Measurements from ENCODE around the gene RELT. TPM values are rescaled to one million over a fixed set of nuclear protein-coding genes. Genes with fewer than 3 reads are reported as not detected.

The RELT gene
- total and polyA plus RNA-seq, 2 donors (not counting 1 experiment from before 2014, with no cell fraction given), result 71.6 to 92.4 TPM

GRCh38 chr11:73413256-73413655 is 37.1 kb downstream of the RELT start:
- no CpG with 5 or more reads among the region's 2 CpGs for WGBS (ENCODE audit: insufficient coverage)
- ChIA-PET CTCF (interaction anchor here (1.3 kb wide), 1 partner anchor 62 kb away, joined by 3 read pairs; no protein-coding TSS in a partner anchor), POLR2A (interaction anchor here (0.6 kb wide), 1 partner anchor 19 kb away, joined by 3 read pairs; no protein-coding TSS in a partner anchor)
- H4K20me1 ChIP-seq (ENCODE audit: control insufficient read depth, insufficient read depth, low read length, poor library complexity, severe bottlenecking), result no peaks in the 10 kb centered on the region
- no peaks in the 10 kb centered on the region for H3K27me3 ChIP-seq (replicated peaks in 1 of 4; ENCODE audit: control extremely low read depth in 1 of 4, control insufficient read depth in 3 of 4, insufficient read depth in 4 of 4, low read length in 3 of 4)
- H3K9me3 Mint-ChIP-seq (ENCODE audit: insufficient read depth), result no peaks in the 10 kb centered on the region
- H3K27ac ChIP-seq (ENCODE audit: low read length in 2 of 2), result no peak overlapping the region
- H3K9ac ChIP-seq (ENCODE audit: low read length), result no peak overlapping the region
- H3K9me3 ChIP-seq (ENCODE audit: control extremely low read depth in 1 of 3, control insufficient read depth in 2 of 3, insufficient read depth in 1 of 3, low read length in 2 of 3), result no peaks in the 10 kb centered on the region
- TF ChIP-seq CTCF (IDR thresholded peaks at IDR 0.05) (no peak), EZH2 (IDR thresholded peaks at IDR 0.05; ENCODE audit: borderline replicate concordance, insufficient read depth, low read depth, low read length, poor library complexity, severe bottlenecking) (no peak)
- no peaks in the 10 kb centered on the region for H3K4me1 ChIP-seq (ENCODE audit: control insufficient read depth in 2 of 2, insufficient read depth in 2 of 2, low read length in 2 of 2)
- H3K4me2 ChIP-seq (replicated peaks; ENCODE audit: low read depth, low read length, poor library complexity, severe bottlenecking), result no peak overlapping the region
- no peaks in the 10 kb centered on the region for H3K27me3 Mint-ChIP-seq
- H3K4me3 Mint-ChIP-seq, result no peak overlapping the region
- H3K27ac Mint-ChIP-seq, result no peak overlapping the region
- peaks cover 4 to 41% of the 10 kb centered on the region in 2 experiments for H3K36me3 ChIP-seq (replicated peaks in 1 of 2; ENCODE audit: control extremely low read depth in 1 of 2, control insufficient read depth in 1 of 2, extremely low read depth in 1 of 2, insufficient read depth in 2 of 2, low read length in 1 of 2)
- no peak for DNase-seq
- H3K79me2 ChIP-seq (ENCODE audit: control insufficient read depth, insufficient read depth, low read length), result no peaks in the 10 kb centered on the region
- no peak overlapping the region for H3K4me3 ChIP-seq (ENCODE audit: control extremely low read depth in 1 of 5, extremely low read depth in 1 of 5, insufficient read depth in 1 of 5, low read depth in 2 of 5, low read length in 4 of 5)
- no peak overlapping the region for H2AFZ ChIP-seq (ENCODE audit: insufficient read depth, low read depth, low read length, poor library complexity, severe bottlenecking)
- intact Hi-C loops (cut with micrococcal nuclease), result no loop called here
- ATAC-seq (ENCODE audit: low read depth), result no peak
- H3K4me1 Mint-ChIP-seq, result peaks cover 7% of the 10 kb centered on the region

- Mint-ChIP-seq H3K27me3 (no peaks in the 10 kb centered on the region), H3K4me1 (peaks cover 7% of the 10 kb centered on the region), H3K4me3 (no peak overlapping the region), H3K27ac (no peak overlapping the region), H3K9me3 (ENCODE audit: insufficient read depth) (no peaks in the 10 kb centered on the region)
- Histone ChIP-seq H3K4me3 (ENCODE audit: control extremely low read depth in 1 of 5, extremely low read depth in 1 of 5, insufficient read depth in 1 of 5, low read depth in 2 of 5, low read length in 4 of 5) (no peak overlapping the region), H3K79me2 (ENCODE audit: control insufficient read depth, insufficient read depth, low read length) (no peaks in the 10 kb centered on the region), H2AFZ (ENCODE audit: insufficient read depth, low read depth, low read length, poor library complexity, severe bottlenecking) (no peak overlapping the region), H3K27ac (ENCODE audit: low read length in 2 of 2) (no peak overlapping the region), H3K4me1 (ENCODE audit: control insufficient read depth in 2 of 2, insufficient read depth in 2 of 2, low read length in 2 of 2) (no peaks in the 10 kb centered on the region), H3K27me3 (replicated peaks in 1 of 4; ENCODE audit: control extremely low read depth in 1 of 4, control insufficient read depth in 3 of 4, insufficient read depth in 4 of 4, low read length in 3 of 4) (no peaks in the 10 kb centered on the region), H3K36me3 (replicated peaks in 1 of 2; ENCODE audit: control extremely low read depth in 1 of 2, control insufficient read depth in 1 of 2, extremely low read depth in 1 of 2, insufficient read depth in 2 of 2, low read length in 1 of 2) (peaks cover 4 to 37% of the 10 kb centered on the region in 2 experiments), H3K9me3 (ENCODE audit: control extremely low read depth in 1 of 3, control insufficient read depth in 2 of 3, insufficient read depth in 1 of 3, low read length in 2 of 3) (no peaks in the 10 kb centered on the region), H3K9ac (ENCODE audit: low read length) (no peak overlapping the region), H3K4me2 (replicated peaks; ENCODE audit: low read depth, low read length, poor library complexity, severe bottlenecking) (no peak overlapping the region), H4K20me1 (ENCODE audit: control insufficient read depth, insufficient read depth, low read length, poor library complexity, severe bottlenecking) (no peaks in the 10 kb centered on the region)
- ChIA-PET CTCF (interaction anchor here (0.6 to 1.8 kb wide), 5 partner anchors 8 to 211 kb away, joined by 3 to 9 read pairs (median 4); no protein-coding TSS in a partner anchor), POLR2A (no interaction called here)
- DNase-seq, result no peak
- no peak for ATAC-seq (ENCODE audit: low read depth)
- no peak for TF ChIP-seq EZH2 (IDR thresholded peaks at IDR 0.05; ENCODE audit: borderline replicate concordance, insufficient read depth, low read depth, low read length, poor library complexity, severe bottlenecking)
- no peak for TF ChIP-seq CTCF (IDR thresholded peaks at IDR 0.05)
- WGBS (ENCODE audit: insufficient coverage), result 40% methylated on average over 1 of the region's 1 CpG
- intact Hi-C loops (cut with micrococcal nuclease), result no loop called here
Measured at GRCh38 chr11:73414977-73415651, 38.9 kb downstream of the RELT start.
